Measurements from ENCODE around the gene ADCY10. TPM values are rescaled to one million over a fixed set of nuclear protein-coding genes. Genes with fewer than 3 reads are reported as not detected.

ADCY10 gene
- total RNA-seq, 1 experiment from 2014 or later, result 0.20 TPM

DNA sequence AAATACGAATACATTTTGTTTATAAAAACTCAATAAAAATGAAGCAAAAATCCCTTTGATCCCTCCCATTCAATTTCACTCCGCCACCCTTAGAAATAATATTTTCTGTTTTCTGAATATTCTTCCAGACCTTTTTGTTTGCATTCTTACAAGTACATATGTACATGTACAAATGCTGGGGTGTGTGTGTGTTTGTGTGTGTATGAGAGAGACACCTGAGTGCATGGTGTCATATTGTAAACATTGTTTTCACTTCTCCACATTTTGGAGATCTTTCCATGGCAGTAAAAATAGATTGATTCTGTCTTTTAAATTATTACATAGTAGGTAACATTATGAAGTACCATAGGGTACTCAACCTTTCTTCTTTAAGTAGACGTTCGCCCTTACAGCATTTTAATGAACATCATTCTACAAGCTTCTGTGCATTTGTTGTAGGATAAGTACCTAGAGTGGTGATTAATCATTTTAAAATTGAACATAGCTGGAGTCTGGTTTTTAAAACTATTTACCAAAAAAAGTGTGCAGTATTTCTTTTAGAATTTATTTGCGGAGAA is 24.2 kb upstream of the ADCY10 start:
- H3K36me3 Mint-ChIP-seq (ENCODE audit: insufficient read depth in 1 of 3, low read depth in 3 of 3), result peaks cover 0 to 14% (median 8%) of the 10 kb centered on the region in 3 experiments; a peak in 6 of 7 replicates
- TF ChIP-seq, protein P1, sequence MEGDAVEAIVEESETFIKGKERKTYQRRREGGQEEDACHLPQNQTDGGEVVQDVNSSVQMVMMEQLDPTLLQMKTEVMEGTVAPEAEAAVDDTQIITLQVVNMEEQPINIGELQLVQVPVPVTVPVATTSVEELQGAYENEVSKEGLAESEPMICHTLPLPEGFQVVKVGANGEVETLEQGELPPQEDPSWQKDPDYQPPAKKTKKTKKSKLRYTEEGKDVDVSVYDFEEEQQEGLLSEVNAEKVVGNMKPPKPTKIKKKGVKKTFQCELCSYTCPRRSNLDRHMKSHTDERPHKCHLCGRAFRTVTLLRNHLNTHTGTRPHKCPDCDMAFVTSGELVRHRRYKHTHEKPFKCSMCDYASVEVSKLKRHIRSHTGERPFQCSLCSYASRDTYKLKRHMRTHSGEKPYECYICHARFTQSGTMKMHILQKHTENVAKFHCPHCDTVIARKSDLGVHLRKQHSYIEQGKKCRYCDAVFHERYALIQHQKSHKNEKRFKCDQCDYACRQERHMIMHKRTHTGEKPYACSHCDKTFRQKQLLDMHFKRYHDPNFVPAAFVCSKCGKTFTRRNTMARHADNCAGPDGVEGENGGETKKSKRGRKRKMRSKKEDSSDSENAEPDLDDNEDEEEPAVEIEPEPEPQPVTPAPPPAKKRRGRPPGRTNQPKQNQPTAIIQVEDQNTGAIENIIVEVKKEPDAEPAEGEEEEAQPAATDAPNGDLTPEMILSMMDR (conservative IDR thresholded peaks at IDR 0.05), result no peak
- no peak overlapping the region for H4K8ac ChIP-seq (replicated peaks; ENCODE audit: insufficient read length, low read depth, low read length)
- no peak overlapping the region for H3K18ac ChIP-seq (ENCODE audit: insufficient read length, low read depth, low read length)
- no peak overlapping the region for H3K23ac ChIP-seq (ENCODE audit: insufficient read length, low read depth, low read length)
- no peak overlapping the region for H3K4ac ChIP-seq (ENCODE audit: low read depth, low read length)
- H2BK15ac ChIP-seq (ENCODE audit: low read depth, low read length), result no peak overlapping the region
- peaks cover 11% of the 10 kb centered on the region for H3K23me2 ChIP-seq (ENCODE audit: insufficient read length, low read depth, low read length, poor library complexity, severe bottlenecking)
- H3K27me3 ChIP-seq (ENCODE audit: insufficient read depth, low read length), result no peaks in the 10 kb centered on the region
- H3K79me2 ChIP-seq (ENCODE audit: insufficient read depth, low read length), result peaks cover 7% of the 10 kb centered on the region; the same call in 1 of the 2 replicates
- H3T11ph ChIP-seq (ENCODE audit: low read length), result no peak overlapping the region
- H2AK5ac ChIP-seq (ENCODE audit: insufficient read length, low read length), result no peak overlapping the region
- H2BK5ac ChIP-seq (ENCODE audit: insufficient read length, low read length), result no peak overlapping the region
- H4K20me1 ChIP-seq (ENCODE audit: control insufficient read depth, insufficient read depth, insufficient read length), result no peaks in the 10 kb centered on the region
- peak overlapping the region; percentile 42 for H3K9ac ChIP-seq (ENCODE audit: extremely low read depth, insufficient read length, low read length)
- no peak overlapping the region for H3K56ac ChIP-seq (ENCODE audit: insufficient read length, low read depth, low read length)
- peak overlapping the region; percentile 88 to 97 for H3K4me3 Mint-ChIP-seq
- no peak overlapping the region for H2BK20ac ChIP-seq (ENCODE audit: low read depth, low read length, poor library complexity, severe bottlenecking)
- no peak overlapping the region for H3K14ac ChIP-seq (ENCODE audit: insufficient read depth, low read length)
- peaks cover 0 to 3% of the 10 kb centered on the region in 2 experiments; a peak in 1 of 5 replicates for H3K9me3 Mint-ChIP-seq
- peak overlapping the region; percentile 53 for H3K4me2 ChIP-seq (ENCODE audit: insufficient read depth, insufficient read length, low read length)
- no peak overlapping the region for H2BK12ac ChIP-seq (ENCODE audit: insufficient read length, low read depth, low read length)
- H3K4me1 ChIP-seq (ENCODE audit: insufficient read depth, low read length), result 0 out of 2 replicates have a peak, but pooled peaks cover 3% of the 10 kb centered on the region
- no peaks in the 10 kb centered on the region for H3K9me3 ChIP-seq (ENCODE audit: control insufficient read depth, low read depth, low read length)
- H3K27me3 Mint-ChIP-seq (ENCODE audit: low read depth), result no peaks in the 10 kb centered on the region
- H4K91ac ChIP-seq (ENCODE audit: insufficient read length, low read depth, low read length), result no peak overlapping the region
- H3K79me1 ChIP-seq (ENCODE audit: insufficient read depth, low read depth, low read length, poor library complexity, severe bottlenecking), result no peaks in the 10 kb centered on the region
- no peak overlapping the region for H3K27ac ChIP-seq (ENCODE audit: insufficient read length, low read depth, low read length)
- no peak overlapping the region for H2AFZ ChIP-seq (ENCODE audit: low read length)
- H3K4me1 Mint-ChIP-seq, result peaks cover 19 to 24% of the 10 kb centered on the region in 2 experiments
- peak overlapping the region in 2 of 3 experiments; percentile 42 to 88; a peak in 4 of 7 replicates for H3K27ac Mint-ChIP-seq
- H4K5ac ChIP-seq (ENCODE audit: insufficient read length, low read depth, low read length), result no peak overlapping the region
- no CpG with 5 or more reads among the region's 5 CpGs for WGBS (ENCODE audit: extremely low coverage, insufficient read length, low lambda C conversion rate)
- no peak for DNase-seq
- H2BK120ac ChIP-seq (ENCODE audit: low read depth, low read length, poor library complexity, severe bottlenecking), result no peak overlapping the region

Data from H9 (cell line).